NCI-H146 treated with DMSO at 0.1 percent for 48 hours (cell line): ENCODE results near the gene OR52J3.
"Not testable (repeated sequence)": the region's sequence is repeated elsewhere in the genome, so short reads cannot be mapped to it uniquely, and the experiment has no call there.

ENCODE experiments used
- DNase-seq: peaks from one replicate; lab custom pipeline; 2025; ENCODE audit not compliant: unreplicated experiment; lab: John Stamatoyannopoulos, UW

Gene OR52J3

DNA sequence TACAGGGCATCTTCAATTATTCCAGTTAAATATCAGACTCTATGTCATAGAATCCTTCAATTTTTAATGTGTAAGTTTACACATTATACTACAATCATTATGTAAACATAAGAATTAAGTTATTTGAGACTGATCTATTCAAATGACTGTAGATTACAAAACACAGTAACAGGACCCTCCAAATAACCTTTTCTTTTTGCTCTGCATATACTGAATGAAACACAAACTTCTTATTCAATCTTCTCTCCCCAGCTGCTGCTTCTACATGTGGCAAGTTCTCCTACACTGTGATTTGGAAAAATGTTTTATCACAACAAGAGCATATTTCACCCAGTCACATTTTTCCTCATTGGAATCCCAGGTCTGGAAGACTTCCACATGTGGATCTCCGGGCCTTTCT is at the start of gene OR52J3:
OR52J3 (plus strand) TSS at position 301 of the 400 bp plus-strand sequence; CDS start at position 301, 0 bp downstream.
- no peak for DNase-seq

DNA sequence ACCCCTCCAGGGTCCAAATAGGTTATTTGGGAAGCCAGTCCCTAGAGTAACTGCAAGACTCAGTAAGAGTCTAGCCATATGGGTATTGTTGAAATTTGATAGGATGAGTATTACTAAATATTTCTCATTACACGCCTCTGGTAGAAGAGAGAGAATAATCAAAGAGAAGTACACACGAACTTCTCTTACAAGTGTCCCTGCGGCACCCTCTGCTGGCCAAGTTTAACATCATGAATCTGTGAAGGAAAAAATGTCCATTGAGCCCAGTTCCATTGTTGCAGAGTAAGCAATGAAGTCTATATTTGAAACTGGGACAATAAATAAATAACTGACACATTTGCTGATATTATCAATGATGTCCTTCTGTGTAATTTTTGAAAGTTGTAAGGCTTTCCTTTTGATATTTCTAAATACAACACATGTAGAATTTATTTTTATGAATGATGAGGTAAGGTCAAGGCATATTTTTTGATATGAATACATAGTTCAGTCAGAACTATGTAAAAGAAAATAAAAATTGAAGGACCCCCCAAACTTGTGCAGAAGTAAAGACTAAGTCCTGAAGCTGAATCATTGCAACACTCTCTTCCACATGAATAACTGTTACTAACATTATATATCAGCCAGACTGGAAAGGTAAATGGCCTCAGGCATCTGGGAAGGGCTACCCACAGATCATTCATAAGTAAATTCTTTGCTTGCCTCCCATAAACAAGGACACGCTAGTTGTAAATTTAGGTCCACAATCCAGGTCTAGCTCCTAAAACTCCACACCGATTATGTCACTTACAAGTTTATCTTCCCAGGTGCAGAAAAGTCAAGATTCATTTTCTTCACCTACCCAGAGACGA is 41.7 kb upstream of the OR52J3 start:
- DNase-seq = peak; percentile 68

DNA sequence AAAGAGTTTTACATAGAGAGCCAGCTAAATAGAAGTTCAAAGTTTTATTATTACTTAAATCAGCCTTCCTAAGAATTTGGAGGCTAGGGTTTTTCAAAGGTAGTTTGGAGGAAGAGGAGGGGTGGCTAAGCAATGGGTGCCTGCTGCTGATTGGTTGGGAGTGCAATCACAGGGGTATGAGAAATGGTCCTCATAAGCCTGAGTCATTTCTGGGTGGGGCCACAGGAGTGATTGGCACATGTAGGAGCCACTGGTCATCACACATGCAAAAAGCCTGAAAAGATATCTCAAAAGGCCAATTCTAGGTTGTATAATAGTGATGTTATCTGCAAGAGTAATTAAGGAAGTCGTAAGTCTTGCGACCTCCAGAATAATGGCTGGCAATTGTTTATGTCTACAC is 38.8 kb upstream of the OR52J3 start:
- no peak for DNase-seq

DNA sequence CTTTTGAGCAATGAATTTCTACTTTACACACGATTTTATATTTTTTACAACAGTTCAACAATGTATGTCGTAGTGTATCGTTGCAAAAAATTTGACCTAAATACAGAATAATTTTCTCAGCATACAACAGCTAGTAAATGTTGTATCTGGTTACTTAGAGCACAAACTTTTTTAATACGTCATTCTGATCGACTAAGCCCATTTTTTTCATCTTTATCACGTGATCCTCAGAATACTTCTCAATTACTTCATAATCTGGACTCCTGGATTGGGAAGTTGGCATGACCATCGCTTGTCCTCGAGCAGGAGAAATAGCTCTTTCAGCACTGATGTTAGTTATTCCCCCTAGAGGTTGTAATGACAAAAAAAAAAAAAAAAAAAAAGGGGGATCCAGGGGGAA is 35.1 kb upstream of the OR52J3 start:
- no peak for DNase-seq

DNA sequence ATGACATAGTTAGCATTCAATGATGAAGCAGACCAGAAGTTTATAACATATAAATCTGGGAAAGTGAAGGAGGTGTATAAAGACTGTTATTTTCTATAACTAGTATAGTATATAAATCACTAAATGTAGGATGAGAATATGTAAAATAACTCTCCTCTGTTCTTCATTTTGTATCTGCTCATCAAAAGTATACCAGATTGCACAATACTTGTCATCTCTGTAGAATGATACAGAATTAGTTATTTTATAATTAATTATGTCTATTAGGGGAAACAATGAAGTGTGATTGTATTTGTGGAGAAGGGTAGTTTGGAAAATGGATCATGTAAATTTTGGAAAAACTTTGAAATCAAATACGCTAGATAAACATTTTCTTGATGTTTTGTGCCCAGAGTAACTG is 33.3 kb upstream of the OR52J3 start:
- no peak for DNase-seq

DNA sequence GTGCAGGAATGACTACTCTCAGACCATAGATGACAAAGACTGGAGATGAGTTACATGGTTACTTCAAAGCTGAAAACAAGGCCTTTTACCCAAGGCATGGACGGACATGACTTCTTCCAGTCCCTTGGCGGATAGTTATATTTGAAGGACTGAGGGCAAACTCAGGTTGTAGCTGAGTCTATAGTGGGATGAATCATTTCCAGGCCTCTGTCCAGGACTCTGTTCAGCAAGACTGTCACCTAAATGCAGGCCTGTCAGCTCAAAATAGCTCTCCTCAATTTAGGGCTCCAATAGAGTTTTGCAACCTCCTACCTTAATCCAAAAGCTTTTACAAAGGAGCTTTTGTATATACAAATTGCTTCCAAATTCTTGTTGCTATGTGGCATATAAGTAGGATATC is 24.3 kb upstream of the OR52J3 start:
- no peak for DNase-seq

DNA sequence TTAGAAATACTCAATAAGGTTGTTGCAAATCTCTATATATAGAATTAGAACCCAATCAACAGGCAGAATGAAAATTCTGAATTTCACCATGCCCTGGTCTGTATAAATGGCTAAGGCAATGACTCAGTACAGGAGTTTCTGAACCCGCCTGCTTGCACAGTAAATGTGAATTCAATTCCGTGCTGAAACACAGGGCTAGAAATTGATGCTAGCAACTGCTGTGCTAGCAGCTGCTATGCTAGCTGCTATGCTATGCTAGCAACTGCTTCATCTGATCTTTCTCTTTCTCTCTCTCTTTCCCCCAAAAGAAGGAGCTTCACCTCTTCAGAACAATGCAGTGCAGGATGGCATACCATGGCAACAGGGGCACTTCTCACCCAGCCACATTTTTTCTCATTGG is 9.7 kb upstream of the OR52J3 start:
- DNase-seq = no peak

DNA sequence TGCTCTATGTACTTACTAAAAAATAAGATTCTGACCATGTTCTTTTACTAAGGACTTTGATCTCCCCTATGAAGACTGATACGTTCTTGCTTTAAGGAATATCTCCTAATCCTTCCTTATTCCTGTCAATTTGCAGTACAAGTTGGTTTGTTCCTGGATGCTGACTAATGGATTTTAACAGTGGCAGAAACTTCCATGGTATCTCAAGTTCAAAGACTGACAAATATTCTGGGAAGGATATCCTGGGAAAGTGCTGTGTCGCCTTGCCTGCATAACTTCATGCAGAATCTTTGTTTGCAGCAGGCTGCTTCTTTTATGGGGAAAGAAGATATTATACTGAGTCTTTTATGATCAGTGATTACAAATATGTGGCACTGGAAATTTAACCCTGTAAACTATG is 8.4 kb upstream of the OR52J3 start:
- DNase-seq = no peak

DNA sequence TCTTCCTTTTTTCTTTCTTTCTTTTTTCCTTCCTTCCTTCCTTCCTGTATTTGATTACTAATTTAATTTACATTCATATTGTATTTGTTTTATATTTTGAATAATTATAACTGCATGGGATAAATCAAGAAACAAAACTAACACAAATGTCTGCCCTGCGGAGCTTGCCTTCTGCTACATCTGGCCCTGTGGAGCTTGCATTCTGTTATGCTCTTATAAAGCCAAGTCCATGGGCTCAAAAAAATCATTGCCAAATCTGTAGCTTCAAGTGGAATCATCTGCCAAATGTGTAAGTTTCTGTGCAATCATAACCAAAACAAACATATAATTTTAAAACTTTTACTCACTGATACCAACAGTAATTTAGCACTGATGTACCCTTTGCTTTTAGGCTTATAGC is 8.0 kb upstream of the OR52J3 start:
- no peak for DNase-seq

DNA sequence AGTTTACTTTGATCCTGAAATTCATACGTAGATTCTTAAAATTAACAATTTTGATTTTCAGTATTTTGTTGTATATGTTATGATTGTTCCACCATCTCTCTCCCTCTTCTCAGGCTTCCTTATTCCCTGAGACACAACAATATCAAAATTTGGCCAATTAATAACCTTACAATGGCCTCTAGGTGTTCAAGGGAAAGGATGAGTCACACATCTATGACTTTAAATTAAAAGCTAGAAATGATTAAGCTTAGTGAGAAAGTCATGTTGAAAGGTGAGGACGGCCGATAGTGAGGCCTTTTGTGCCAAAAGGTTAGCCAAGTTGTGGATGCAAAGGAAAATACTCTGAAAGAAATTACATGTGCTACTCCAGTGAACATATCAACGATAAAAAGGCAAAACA is 5.5 kb upstream of the OR52J3 start:
- no peak for DNase-seq

DNA sequence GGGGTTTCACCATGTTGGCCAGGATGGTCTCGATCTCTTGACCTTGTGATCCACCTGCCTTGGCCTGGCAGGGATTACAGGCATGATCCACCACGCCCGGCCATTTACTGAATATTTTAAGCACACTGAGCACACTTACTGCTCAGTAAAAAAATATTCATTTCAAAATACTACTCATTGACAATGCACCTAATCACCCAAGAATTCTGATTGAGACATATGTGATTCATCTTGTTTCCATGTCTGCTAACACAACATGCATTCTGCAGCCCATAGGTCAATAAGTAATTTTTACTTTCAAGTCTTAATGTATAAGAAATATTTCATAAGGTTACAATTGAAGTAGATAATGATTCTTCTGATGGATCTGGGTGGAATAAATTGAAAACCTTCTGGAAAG is 4.2 kb upstream of the OR52J3 start:
- DNase-seq = no peak

DNA sequence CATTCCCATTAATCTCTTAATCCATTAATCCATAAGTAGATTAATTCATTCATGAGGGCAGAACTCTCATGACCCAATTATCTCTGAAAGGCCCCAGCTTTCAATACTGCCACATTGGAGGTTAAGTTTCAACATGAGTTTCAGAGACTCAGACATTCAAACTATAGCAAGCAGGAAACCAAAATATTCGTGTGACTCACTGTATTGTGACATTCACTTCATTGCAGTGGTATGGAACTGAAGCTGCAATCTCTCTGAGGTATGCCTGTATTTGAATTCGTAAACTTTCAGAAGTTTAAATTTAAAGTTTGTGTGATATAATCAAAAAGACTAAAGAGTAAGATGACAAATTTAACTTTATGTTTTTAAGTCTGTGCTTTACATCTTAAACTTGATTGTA is 2.9 kb upstream of the OR52J3 start:
- DNase-seq = no peak

DNA sequence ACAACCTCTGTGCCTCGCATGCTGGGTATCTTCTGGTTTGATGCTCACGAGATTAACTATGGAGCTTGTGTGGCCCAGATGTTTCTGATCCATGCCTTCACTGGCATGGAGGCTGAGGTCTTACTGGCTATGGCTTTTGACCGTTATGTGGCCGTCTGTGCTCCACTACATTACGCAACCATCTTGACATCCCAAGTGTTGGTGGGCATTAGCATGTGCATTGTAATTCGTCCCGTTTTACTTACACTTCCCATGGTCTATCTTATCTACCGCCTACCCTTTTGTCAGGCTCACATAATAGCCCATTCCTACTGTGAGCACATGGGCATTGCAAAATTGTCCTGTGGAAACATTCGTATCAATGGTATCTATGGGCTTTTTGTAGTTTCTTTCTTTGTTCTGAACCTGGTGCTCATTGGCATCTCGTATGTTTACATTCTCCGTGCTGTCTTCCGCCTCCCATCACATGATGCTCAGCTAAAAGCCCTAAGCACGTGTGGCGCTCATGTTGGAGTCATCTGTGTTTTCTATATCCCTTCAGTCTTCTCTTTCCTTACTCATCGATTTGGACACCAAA is 516 bp downstream of the OR52J3 start:
- no peak for DNase-seq

DNA sequence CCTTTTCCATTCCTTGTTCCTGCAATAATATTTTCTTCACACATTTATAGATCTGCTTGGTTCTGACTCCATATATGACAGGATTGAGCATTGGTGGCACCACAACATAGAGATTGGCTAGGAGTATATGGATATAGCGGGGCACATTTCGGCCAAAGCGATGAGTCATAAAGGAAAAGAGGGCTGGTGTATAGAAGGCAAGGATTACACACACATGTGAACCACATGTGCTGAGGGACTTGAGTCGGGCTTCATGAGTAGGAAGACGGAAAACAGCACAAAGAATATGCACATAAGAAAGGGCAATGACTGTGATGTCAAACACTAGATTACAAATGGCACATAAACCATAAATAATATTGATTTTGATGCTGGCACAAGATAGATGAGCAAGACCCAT is 12.4 kb downstream of the OR52J3 start:
- not testable (repeated sequence) for DNase-seq

DNA sequence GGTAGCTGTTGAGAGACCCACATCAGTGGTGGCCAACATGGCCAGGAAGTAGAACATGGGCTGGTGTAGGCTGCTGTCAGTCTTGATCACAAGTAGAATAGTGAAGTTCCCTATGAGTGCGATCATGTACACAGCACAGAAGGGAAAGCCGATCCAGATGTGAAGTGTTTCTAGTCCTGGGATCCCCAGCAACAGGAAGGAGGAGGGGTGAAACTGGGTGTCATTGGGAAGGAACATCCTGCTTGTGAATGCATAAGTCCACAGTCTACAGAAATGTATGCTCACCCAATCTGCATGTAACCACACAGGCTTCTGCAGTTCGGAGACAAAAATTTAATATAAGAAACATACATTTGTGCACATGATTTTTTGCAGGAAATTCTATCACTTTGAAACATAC is 13.1 kb downstream of the OR52J3 start, which contains the start of gene OR52E2:
OR52E2 (minus strand) TSS at position 237 of the 400 bp plus-strand sequence; CDS start at position 237, 0 bp downstream.
- DNase-seq = no peak

DNA sequence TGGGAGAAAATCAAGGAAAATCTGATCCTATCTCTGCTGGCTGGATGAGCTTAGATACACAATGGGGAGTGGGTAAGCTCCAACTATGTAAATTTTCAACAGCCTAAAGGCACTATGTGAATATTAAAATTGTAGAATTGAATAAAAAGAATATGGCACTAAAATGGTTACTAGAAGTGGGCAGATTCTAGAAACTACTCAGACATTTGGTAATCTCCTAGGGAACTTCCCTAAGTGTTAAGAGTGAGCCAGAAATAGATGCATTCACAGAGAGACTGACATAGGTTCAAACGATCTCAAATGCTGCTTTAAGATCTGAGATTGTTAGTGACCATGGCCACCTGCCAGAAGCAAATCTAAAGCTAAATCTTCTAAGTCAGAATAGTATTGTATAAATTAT is 18.7 kb downstream of the OR52J3 start:
- no peak for DNase-seq

DNA sequence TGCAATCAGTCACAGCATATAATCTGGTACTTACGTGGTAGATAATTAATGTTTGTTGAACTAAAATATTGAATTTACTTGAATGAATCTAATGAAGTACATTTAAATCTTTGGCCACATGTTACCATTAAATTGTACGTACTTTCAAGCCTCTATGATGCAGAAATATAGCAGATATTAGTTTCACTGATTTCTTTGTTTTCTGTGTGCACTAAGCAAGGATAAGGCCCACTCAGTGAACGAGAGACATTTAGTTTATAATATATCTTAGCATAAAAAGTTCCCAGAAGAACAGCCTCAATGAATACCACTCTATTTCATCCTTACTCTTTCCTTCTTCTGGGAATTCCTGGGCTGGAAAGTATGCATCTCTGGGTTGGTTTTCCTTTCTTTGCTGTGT is 22.9 kb downstream of the OR52J3 start, which contains the start of gene OR52E1:
OR52E1 (plus strand) TSS at position 301 of the 400 bp plus-strand sequence.
- no peak for DNase-seq

DNA sequence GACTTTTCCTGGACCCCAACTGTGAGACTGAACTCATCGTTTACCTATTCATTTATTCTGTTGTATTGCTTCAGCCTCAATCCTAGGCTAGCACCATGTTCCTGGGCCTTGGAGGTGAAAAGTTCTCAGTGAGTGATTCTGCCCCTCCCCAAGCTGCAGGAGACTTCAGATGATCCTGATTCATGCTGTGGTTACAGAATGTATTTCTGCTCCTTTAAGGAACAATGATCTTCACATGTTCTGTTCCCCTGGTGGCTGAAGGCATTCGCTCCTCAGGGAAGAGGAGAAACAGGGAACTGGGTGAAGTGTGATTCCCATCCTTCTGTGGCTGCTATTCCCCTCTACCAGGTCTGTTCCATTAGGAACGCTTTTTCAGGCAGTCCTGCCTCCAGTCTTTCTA is 25.5 kb downstream of the OR52J3 start:
- no peak for DNase-seq

DNA sequence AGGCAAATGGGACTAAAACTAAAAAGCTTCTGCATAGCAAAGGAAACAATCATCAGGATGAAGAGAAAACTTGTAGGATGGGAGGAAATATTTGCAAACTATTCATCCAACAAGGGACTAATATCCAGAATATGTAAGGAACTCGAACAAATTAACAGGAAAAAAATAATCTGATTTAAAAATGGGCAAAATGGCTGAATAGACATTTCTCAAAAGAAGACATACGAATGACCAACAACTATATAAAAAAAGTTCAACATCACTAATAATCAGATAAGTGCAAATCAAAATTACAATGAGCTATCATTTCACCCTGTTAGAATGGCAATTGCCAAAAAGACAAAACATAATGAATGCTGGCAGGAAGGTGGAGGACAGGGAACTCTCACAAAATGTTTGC is 35.1 kb downstream of the OR52J3 start:
- no peak for DNase-seq

DNA sequence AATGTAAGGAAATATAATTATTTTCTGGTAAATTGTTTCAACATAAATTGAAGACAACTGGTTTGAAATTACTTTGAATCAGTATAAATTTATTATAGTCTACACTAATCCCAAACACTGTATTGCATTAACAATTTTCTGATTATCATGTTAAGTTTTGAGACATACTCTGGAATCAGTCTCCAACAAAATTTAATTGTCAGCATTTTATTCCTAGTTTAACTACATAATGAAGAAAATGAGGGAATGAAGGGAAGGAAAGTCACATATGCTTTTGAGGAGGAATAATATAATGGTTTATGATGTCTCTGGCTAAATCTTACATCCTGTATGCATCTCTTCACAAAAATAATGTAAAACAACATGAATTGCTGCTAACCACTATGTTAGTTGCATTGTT is 37.3 kb downstream of the OR52J3 start:
- no peak for DNase-seq

DNA sequence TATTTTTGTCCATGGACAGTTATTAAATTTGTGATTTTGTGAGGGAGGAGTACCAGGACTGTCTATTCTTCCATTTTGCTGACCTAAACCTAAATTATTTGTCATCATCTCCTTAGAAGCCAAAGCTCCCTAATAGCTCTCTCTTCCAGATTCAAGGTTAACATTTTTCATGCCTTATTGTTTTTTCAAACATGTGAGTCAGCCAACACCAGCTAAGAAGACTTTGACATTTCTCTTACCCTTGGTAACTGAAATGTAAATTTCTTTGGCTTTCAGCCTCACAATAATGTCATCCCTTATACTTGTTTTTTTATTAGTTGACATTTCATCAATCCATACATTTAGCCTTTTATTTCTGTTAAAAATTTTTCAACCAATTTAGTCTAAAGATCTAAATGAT is 42.2 kb downstream of the OR52J3 start:
- no peak for DNase-seq

DNA sequence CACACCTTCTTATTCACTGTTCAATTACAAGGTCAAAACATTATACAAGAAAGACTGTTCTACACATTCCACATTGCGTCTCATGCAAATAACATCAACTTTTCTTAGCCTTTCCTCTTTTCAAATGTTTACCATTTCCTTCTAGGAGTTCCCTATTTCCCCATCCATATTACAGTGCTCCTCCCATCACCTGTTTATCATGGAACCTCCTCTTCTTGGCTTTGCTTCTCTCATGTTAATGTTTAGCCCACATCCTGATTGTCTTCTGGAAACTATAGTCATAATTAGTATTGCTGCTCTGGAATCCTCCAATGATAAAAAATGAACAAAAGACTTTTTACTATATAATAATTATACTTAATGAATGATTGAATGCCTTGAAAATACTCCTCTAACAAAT is 44.3 kb downstream of the OR52J3 start:
- DNase-seq = no peak
